Activated CD8-positive, alpha-beta memory T cell treated with anti-CD3 and anti-CD28 coated beads for 4 hours (primary cell): Measurements from ENCODE around the gene PRKG1.

Experiments used
- DNase-seq, 2 donors: peaks; one replicate each; pipeline ENCODE4 v3.0.0-alpha.2; 2020; ENCODE audit warnings: low read depth in 2 of 2

PRKG1 gene

GRCh38 chr10:52257692-52258075 is 1183.4 kb downstream of the PRKG1 start:
- DNase-seq, result no peak

GRCh38 chr10:52258799-52259425 is 1184.6 kb downstream of the PRKG1 start:
- no peak for DNase-seq

GRCh38 chr10:52259426-52259812 is 1185.1 kb downstream of the PRKG1 start:
- DNase-seq, result no peak

GRCh38 chr10:52261362-52261761 is 1187.1 kb downstream of the PRKG1 start:
- DNase-seq, result no peak

GRCh38 chr10:52265131-52265926 is 1191.0 kb downstream of the PRKG1 start:
- no peak for DNase-seq

GRCh38 chr10:52266858-52267257 is 1192.6 kb downstream of the PRKG1 start:
- no peak for DNase-seq

GRCh38 chr10:52268790-52269189 is 1194.5 kb downstream of the PRKG1 start:
- DNase-seq, result no peak

- DNase-seq, result no peak
Measured at GRCh38 chr10:52269233-52269632, 1194.9 kb downstream of the PRKG1 start.

- DNase-seq, result no peak
Measured at GRCh38 chr10:52276163-52276562, 1201.9 kb downstream of the PRKG1 start.

GRCh38 chr10:52276986-52277385 is 1202.7 kb downstream of the PRKG1 start:
- no peak for DNase-seq

- no peak for DNase-seq
Measured at GRCh38 chr10:52279546-52279945, 1205.3 kb downstream of the PRKG1 start.

GRCh38 chr10:52280051-52280450 is 1205.8 kb downstream of the PRKG1 start:
- DNase-seq, result no peak

GRCh38 chr10:52283174-52283573 is 1208.9 kb downstream of the PRKG1 start:
- DNase-seq, result no peak

- DNase-seq, result no peak
Measured at GRCh38 chr10:52284416-52285013, 1210.2 kb downstream of the PRKG1 start.

- DNase-seq, result no peak
Measured at GRCh38 chr10:52287866-52288265, 1213.6 kb downstream of the PRKG1 start.

GRCh38 chr10:52297747-52298146 is 1223.5 kb downstream of the PRKG1 start:
- DNase-seq, result no peak

- no peak for DNase-seq
Measured at GRCh38 chr10:52300599-52301277, 1226.5 kb downstream of the PRKG1 start.

- DNase-seq, result no peak
Measured at GRCh38 chr10:52308251-52309031, 1234.2 kb downstream of the PRKG1 start.

- DNase-seq, result no peak
Measured at GRCh38 chr10:52312942-52313255, 1238.6 kb downstream of the PRKG1 start.

GRCh38 chr10:52313256-52313932 is 1239.1 kb downstream of the PRKG1 start:
- DNase-seq, result no peak
